ENCODE measurements around the gene IL20RA.

IL20RA gene

DNA sequence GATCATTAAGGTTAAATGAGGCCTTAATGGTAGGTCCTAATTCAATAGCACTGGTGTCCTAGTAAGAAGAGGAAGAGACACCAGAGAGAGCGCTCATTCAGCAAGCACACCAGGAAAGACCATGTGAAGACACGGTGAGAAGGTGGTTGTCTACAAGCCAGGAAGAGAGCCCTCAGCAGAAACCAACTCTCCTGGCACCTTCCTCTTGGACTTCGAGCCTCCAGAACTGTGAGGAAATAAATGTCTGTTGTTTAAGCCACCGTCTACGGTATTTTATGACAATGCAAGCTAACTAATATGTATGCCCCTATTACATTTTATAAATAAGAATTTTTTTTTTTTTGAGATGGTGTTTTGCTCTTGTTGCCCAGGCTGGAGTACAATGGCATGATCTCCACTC is 59.3 kb downstream of the IL20RA start:
- no peak for TF ChIP-seq ZBTB7A (IDR thresholded peaks at IDR 0.05; ENCODE audit: low read depth)
- TF ChIP-seq, protein P1, sequence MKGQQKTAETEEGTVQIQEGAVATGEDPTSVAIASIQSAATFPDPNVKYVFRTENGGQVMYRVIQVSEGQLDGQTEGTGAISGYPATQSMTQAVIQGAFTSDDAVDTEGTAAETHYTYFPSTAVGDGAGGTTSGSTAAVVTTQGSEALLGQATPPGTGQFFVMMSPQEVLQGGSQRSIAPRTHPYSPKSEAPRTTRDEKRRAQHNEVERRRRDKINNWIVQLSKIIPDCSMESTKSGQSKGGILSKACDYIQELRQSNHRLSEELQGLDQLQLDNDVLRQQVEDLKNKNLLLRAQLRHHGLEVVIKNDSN (IDR thresholded peaks at IDR 0.05): no peak
- TF ChIP-seq CREB1 (IDR thresholded peaks at IDR 0.05; ENCODE audit: low read depth): no peak
- no peak for TF ChIP-seq TAF1 (IDR thresholded peaks at IDR 0.05; ENCODE audit: low read depth)
- TF ChIP-seq EGR1 (IDR thresholded peaks at IDR 0.05): no peak

DNA sequence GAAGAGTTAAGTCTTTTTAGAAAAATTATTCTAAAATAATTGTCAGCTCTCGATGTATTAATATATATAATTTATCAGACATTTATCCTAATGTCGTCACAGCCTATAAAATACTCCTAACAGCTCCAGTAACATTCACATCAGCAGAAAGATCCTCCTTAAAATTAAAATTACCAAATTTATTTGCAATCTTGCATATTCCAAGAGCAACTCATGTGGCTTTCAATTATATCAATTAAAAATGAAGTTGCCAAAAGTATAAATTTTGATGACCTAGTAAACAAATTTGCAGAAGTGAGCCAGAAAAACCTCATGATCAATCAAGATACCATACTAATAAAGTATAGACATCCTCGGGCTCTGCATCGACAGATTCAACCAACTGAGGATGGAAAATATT is 60.2 kb downstream of the IL20RA start:
- TF ChIP-seq CEBPB (IDR thresholded peaks at IDR 0.05) (no peak), ZBTB7A (IDR thresholded peaks at IDR 0.05; ENCODE audit: low read depth) (no peak), NFIC (IDR thresholded peaks at IDR 0.05) (no peak), RAD21 (IDR thresholded peaks at IDR 0.05; ENCODE audit: low read depth) (no peak), CREB1 (IDR thresholded peaks at IDR 0.05; ENCODE audit: low read depth) (no peak), TEAD4 (IDR thresholded peaks at IDR 0.05) (no peak), TAF1 (IDR thresholded peaks at IDR 0.05; ENCODE audit: low read depth) (no peak), FOXM1 (IDR thresholded peaks at IDR 0.05; ENCODE audit: borderline replicate concordance, low read depth) (no peak), YY1 (IDR thresholded peaks at IDR 0.05; ENCODE audit: low read depth) (no peak), TCF12 (IDR thresholded peaks at IDR 0.05; ENCODE audit: low read depth) (no peak), EGR1 (IDR thresholded peaks at IDR 0.05) (no peak), EP300 (IDR thresholded peaks at IDR 0.05; ENCODE audit: borderline replicate concordance) (no peak)
- TF ChIP-seq, protein P1 (IDR thresholded peaks at IDR 0.05): no peak
- TF ChIP-seq, protein P2, sequence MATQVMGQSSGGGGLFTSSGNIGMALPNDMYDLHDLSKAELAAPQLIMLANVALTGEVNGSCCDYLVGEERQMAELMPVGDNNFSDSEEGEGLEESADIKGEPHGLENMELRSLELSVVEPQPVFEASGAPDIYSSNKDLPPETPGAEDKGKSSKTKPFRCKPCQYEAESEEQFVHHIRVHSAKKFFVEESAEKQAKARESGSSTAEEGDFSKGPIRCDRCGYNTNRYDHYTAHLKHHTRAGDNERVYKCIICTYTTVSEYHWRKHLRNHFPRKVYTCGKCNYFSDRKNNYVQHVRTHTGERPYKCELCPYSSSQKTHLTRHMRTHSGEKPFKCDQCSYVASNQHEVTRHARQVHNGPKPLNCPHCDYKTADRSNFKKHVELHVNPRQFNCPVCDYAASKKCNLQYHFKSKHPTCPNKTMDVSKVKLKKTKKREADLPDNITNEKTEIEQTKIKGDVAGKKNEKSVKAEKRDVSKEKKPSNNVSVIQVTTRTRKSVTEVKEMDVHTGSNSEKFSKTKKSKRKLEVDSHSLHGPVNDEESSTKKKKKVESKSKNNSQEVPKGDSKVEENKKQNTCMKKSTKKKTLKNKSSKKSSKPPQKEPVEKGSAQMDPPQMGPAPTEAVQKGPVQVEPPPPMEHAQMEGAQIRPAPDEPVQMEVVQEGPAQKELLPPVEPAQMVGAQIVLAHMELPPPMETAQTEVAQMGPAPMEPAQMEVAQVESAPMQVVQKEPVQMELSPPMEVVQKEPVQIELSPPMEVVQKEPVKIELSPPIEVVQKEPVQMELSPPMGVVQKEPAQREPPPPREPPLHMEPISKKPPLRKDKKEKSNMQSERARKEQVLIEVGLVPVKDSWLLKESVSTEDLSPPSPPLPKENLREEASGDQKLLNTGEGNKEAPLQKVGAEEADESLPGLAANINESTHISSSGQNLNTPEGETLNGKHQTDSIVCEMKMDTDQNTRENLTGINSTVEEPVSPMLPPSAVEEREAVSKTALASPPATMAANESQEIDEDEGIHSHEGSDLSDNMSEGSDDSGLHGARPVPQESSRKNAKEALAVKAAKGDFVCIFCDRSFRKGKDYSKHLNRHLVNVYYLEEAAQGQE (IDR thresholded peaks at IDR 0.05; ENCODE audit: low read depth): no peak
- TF ChIP-seq, protein P3, sequence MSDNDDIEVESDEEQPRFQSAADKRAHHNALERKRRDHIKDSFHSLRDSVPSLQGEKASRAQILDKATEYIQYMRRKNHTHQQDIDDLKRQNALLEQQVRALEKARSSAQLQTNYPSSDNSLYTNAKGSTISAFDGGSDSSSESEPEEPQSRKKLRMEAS (IDR thresholded peaks at IDR 0.05): no peak

DNA sequence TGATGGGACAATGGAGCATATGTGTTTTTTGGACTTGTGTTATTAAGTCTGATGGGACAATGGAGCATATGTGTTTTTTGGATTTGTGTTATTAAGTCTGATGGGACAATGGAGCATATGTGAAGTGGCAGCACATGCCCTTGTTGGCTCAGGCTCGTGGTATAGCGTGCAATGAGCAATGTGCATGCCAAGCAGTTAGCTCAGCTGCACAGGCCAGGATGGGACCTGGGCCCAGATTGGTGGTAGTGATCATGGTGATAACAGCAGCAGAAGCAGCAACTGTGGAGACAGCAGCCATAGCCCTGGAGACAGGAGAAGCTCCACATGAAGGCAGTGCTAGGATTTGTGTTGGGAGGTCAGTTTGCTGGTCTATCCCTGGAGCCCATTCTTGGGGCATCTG is 61.1 kb downstream of the IL20RA start:
- TF ChIP-seq RAD21 (IDR thresholded peaks at IDR 0.05; ENCODE audit: low read depth): no peak
- TF ChIP-seq NFIC (IDR thresholded peaks at IDR 0.05): no peak
- TF ChIP-seq CEBPB (IDR thresholded peaks at IDR 0.05): no peak
- TF ChIP-seq TEAD4 (IDR thresholded peaks at IDR 0.05): no peak
- TF ChIP-seq FOXM1 (IDR thresholded peaks at IDR 0.05; ENCODE audit: borderline replicate concordance, low read depth): no peak

DNA sequence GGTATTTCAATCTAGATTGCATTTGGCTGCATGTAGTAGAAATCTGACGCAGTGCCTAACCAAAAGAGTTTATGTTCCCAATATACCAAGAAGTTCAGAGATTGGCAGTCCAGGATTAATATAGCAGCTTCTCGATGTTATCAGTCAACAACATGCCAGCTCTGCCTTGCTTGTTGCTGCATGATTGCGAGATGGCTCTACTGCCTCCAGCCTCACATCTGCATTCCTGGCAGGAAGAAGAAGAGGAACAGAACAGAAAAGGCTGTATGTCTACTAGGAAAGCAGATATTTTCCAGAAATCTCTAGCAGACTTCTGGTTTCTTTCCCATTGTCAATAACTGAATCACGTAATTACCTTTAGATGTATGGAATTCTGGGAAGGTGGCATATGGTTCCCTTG is 61.8 kb downstream of the IL20RA start:
- TF ChIP-seq, protein P1 (IDR thresholded peaks at IDR 0.05): no peak
- TF ChIP-seq FOXM1 (IDR thresholded peaks at IDR 0.05; ENCODE audit: borderline replicate concordance, low read depth) (no peak), YY1 (IDR thresholded peaks at IDR 0.05; ENCODE audit: low read depth) (no peak), CREB1 (IDR thresholded peaks at IDR 0.05; ENCODE audit: low read depth) (no peak), TEAD4 (IDR thresholded peaks at IDR 0.05) (no peak), TAF1 (IDR thresholded peaks at IDR 0.05; ENCODE audit: low read depth) (no peak), EP300 (IDR thresholded peaks at IDR 0.05; ENCODE audit: borderline replicate concordance) (no peak), CEBPB (IDR thresholded peaks at IDR 0.05) (no peak), RAD21 (IDR thresholded peaks at IDR 0.05; ENCODE audit: low read depth) (no peak), NFIC (IDR thresholded peaks at IDR 0.05) (no peak), EGR1 (IDR thresholded peaks at IDR 0.05) (no peak), ZBTB7A (IDR thresholded peaks at IDR 0.05; ENCODE audit: low read depth) (no peak), TCF12 (IDR thresholded peaks at IDR 0.05; ENCODE audit: low read depth) (no peak)
- TF ChIP-seq, protein P2 (IDR thresholded peaks at IDR 0.05; ENCODE audit: low read depth): no peak
- TF ChIP-seq, protein P3 (IDR thresholded peaks at IDR 0.05): no peak

DNA sequence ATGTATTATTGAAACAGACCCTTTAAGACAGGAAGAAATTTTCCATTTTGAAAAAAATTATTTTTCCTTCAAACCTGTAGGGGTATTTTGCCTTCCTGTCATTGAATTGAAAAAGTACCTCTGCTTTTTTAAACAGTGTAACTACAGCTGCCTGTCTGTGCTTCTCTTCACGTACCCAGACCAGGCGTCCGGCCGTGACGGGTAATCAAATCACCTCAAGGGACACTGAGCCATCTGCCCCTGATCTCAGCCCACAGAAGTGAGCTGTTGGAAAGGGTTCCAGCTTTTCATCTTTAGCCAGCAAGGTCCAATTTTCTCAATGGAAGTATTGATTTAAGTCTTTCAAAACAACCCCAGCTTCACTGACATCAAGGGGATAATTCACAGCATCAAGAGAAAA is 64.7 kb downstream of the IL20RA start:
- TF ChIP-seq, protein P3 (IDR thresholded peaks at IDR 0.05): no peak
- TF ChIP-seq, protein P1 (IDR thresholded peaks at IDR 0.05): no peak
- TF ChIP-seq TEAD4 (IDR thresholded peaks at IDR 0.05): no peak

Data from Ishikawa (cell line).